Activated CD8-positive, alpha-beta memory T cell treated with anti-CD3 and anti-CD28 coated beads for 36 hours (primary cell): ENCODE results near the gene RPS6KA4. TPM values are rescaled to one million over a fixed set of nuclear protein-coding genes. Genes with fewer than 3 reads are reported as not detected.

Experiments used
- CTCF ChIA-PET: fragments of 350-600 bp; sonication (Branson Sonifier 250); formaldehyde crosslinking; loops from one replicate; lab custom pipeline; 2021; ENCODE audit warnings: antibody characterized with exemption; lab: Charles Lee
- POLR2A ChIA-PET: fragments of 350-600 bp; sonication (Branson Sonifier 250); formaldehyde crosslinking; loops from one replicate; lab custom pipeline; 2021; ENCODE audit warnings: antibody characterized with exemption; lab: Charles Lee
- total RNA-seq, 2 experiments: library from RNA; stranded (reverse); gene quantifications; one replicate each; pipeline ENCODE4 v1.2.3, GENCODE V29; 2021

The RPS6KA4 gene
- total RNA-seq, 2 experiments from 2014 or later: 35.3 to 37.2 TPM

- ChIA-PET POLR2A (no interaction called here), CTCF (no interaction called here)
These were observed 61.0 kb downstream of the RPS6KA4 start for GRCh38 chr11:64419818-64420485.

Other genes with a start within 250 kb of the RPS6KA4 start
- gene MACROD1, start 193.0 kb upstream of the RPS6KA4 start, total RNA-seq: 10 to 100 TPM; 20.6 to 21.8 TPM
- gene STIP1, start 173.0 kb upstream of the RPS6KA4 start, total RNA-seq: 100 to 1,000 TPM; 476 to 486 TPM
- 100 to 1,000 TPM; 220 to 223 TPM for gene FERMT3, start 152.4 kb upstream of the RPS6KA4 start, total RNA-seq
- gene TRPT1, start 133.0 kb upstream of the RPS6KA4 start, total RNA-seq: 10 to 100 TPM; 28.7 to 30.5 TPM
- 10 to 100 TPM; 74.5 to 79.5 TPM for gene NUDT22, start 132.9 kb upstream of the RPS6KA4 start, total RNA-seq
- gene DNAJC4, start 128.6 kb upstream of the RPS6KA4 start, total RNA-seq: 10 to 100 TPM; 19.0 to 20.8 TPM
- 10 to 100 TPM; 83.0 to 86.8 TPM for gene VEGFB, start 124.6 kb upstream of the RPS6KA4 start, total RNA-seq
- 10 to 100 TPM; 26.8 to 28.5 TPM for gene FKBP2, start 118.1 kb upstream of the RPS6KA4 start, total RNA-seq
- 100 to 1,000 TPM; 376 to 377 TPM for gene PPP1R14B, start 112.2 kb upstream of the RPS6KA4 start, total RNA-seq
- gene PLCB3, start 107.6 kb upstream of the RPS6KA4 start, total RNA-seq: 10 to 100 TPM; 16.0 to 16.9 TPM
- 10 to 100 TPM; 32.0 to 36.3 TPM for gene BAD, start 74.5 kb upstream of the RPS6KA4 start, total RNA-seq
- gene GPR137, start 73.3 kb upstream of the RPS6KA4 start, total RNA-seq: 10 to 100 TPM; 54.1 to 56.1 TPM
- not detected for gene KCNK4, start 67.9 kb upstream of the RPS6KA4 start, total RNA-seq
- gene CATSPERZ, start 58.8 kb upstream of the RPS6KA4 start, total RNA-seq: not detected
- 10 to 100 TPM; 58.1 to 58.3 TPM for gene ESRRA, start 53.6 kb upstream of the RPS6KA4 start, total RNA-seq
- 100 to 1,000 TPM; 282 to 293 TPM for gene TRMT112, start 41.6 kb upstream of the RPS6KA4 start, total RNA-seq
- gene PRDX5, start 41.0 kb upstream of the RPS6KA4 start, total RNA-seq: 100 to 1,000 TPM; 133 to 138 TPM
- gene CCDC88B, start 19.0 kb upstream of the RPS6KA4 start, total RNA-seq: 10 to 100 TPM; 93.7 to 94.7 TPM
- not detected for gene SLC22A11, start 196.8 kb downstream of the RPS6KA4 start, total RNA-seq
- gene SLC22A12, start 232.1 kb downstream of the RPS6KA4 start, total RNA-seq: not detected